Measurements from ENCODE around the gene PRRG2.
"Not testable (repeated sequence)": the region's sequence is repeated elsewhere in the genome, so short reads cannot be mapped to it uniquely, and the experiment has no call there.

Gene PRRG2

GRCh38 chr19:49609499-49610092 lies 28.5 kb downstream of the PRRG2 start:
- DNase-seq (ENCODE audit: low read depth), result no peak

- no peak for DNase-seq (ENCODE audit: low read depth)
Measured at GRCh38 chr19:49613374-49613773, 32.3 kb downstream of the PRRG2 start.

- no peak for DNase-seq (ENCODE audit: low read depth)
Measured at GRCh38 chr19:49614096-49614833, 33.1 kb downstream of the PRRG2 start.

GRCh38 chr19:49615861-49616260 lies 34.7 kb downstream of the PRRG2 start:
- DNase-seq (ENCODE audit: low read depth), result no peak

- no peak for DNase-seq (ENCODE audit: low read depth)
Measured at GRCh38 chr19:49616532-49616931, 35.4 kb downstream of the PRRG2 start.

GRCh38 chr19:49616945-49617344 lies 35.8 kb downstream of the PRRG2 start:
- DNase-seq (ENCODE audit: low read depth), result no peak

GRCh38 chr19:49617860-49618259 lies 36.7 kb downstream of the PRRG2 start:
- DNase-seq (ENCODE audit: low read depth), result not testable (repeated sequence)

- no peak for DNase-seq (ENCODE audit: low read depth)
Measured at GRCh38 chr19:49624967-49625910, 44.1 kb downstream of the PRRG2 start.

GRCh38 chr19:49626226-49626625 lies 45.1 kb downstream of the PRRG2 start:
- DNase-seq (ENCODE audit: low read depth), result no peak

- DNase-seq (ENCODE audit: low read depth), result no peak
Measured at GRCh38 chr19:49629659-49630058, 48.5 kb downstream of the PRRG2 start.

GRCh38 chr19:49631014-49631588 lies 50.0 kb downstream of the PRRG2 start:
- DNase-seq (ENCODE audit: low read depth), result no peak

- DNase-seq (ENCODE audit: low read depth), result no peak
Measured at GRCh38 chr19:49631610-49632192, 50.6 kb downstream of the PRRG2 start.

- no peak for DNase-seq (ENCODE audit: low read depth)
Measured at GRCh38 chr19:49632576-49632975, 51.5 kb downstream of the PRRG2 start.

- not testable (repeated sequence) for DNase-seq (ENCODE audit: low read depth)
Measured at GRCh38 chr19:49633273-49633672, 52.2 kb downstream of the PRRG2 start.

- no peak for DNase-seq (ENCODE audit: low read depth)
Measured at GRCh38 chr19:49635530-49636232, 54.6 kb downstream of the PRRG2 start.

GRCh38 chr19:49636233-49636932 lies 55.3 kb downstream of the PRRG2 start:
- no peak for DNase-seq (ENCODE audit: low read depth)

GRCh38 chr19:49637821-49638738 lies 57.0 kb downstream of the PRRG2 start:
- DNase-seq (ENCODE audit: low read depth), result no peak

GRCh38 chr19:49639401-49640112 lies 58.4 kb downstream of the PRRG2 start:
- DNase-seq (ENCODE audit: low read depth), result no peak

Measured in activated T-cell treated with anti-CD3 and anti-CD28 coated beads for 24 hours (primary cell).